ENCODE results near the gene FUT8. TPM values are rescaled to one million over a fixed set of nuclear protein-coding genes. Genes with fewer than 3 reads are reported as not detected.

Gene FUT8
- total RNA-seq, 1 donor from 2014 or later = 18.1 TPM

GRCh38 chr14:65552724-65553123, 140.2 kb downstream of the FUT8 start:
- Mint-ChIP-seq H3K27me3 (ENCODE audit: low read depth) (no peaks in the 10 kb centered on the region), H3K36me3 (ENCODE audit: low read depth) (no peaks in the 10 kb centered on the region), H3K4me1 (ENCODE audit: low read depth) (no peaks in the 10 kb centered on the region), H3K4me3 (ENCODE audit: unreplicated experiment) (no peak overlapping the region), H3K27ac (ENCODE audit: unreplicated experiment) (no peak overlapping the region), H3K9me3 (ENCODE audit: low read depth) (no peaks in the 10 kb centered on the region)
- TF ChIP-seq, protein P1, sequence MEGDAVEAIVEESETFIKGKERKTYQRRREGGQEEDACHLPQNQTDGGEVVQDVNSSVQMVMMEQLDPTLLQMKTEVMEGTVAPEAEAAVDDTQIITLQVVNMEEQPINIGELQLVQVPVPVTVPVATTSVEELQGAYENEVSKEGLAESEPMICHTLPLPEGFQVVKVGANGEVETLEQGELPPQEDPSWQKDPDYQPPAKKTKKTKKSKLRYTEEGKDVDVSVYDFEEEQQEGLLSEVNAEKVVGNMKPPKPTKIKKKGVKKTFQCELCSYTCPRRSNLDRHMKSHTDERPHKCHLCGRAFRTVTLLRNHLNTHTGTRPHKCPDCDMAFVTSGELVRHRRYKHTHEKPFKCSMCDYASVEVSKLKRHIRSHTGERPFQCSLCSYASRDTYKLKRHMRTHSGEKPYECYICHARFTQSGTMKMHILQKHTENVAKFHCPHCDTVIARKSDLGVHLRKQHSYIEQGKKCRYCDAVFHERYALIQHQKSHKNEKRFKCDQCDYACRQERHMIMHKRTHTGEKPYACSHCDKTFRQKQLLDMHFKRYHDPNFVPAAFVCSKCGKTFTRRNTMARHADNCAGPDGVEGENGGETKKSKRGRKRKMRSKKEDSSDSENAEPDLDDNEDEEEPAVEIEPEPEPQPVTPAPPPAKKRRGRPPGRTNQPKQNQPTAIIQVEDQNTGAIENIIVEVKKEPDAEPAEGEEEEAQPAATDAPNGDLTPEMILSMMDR (IDR thresholded peaks at IDR 0.05) = no peak
- DNase-seq (ENCODE audit: low spot score) = no peak

- Mint-ChIP-seq H3K36me3 (ENCODE audit: low read depth) (no peaks in the 10 kb centered on the region), H3K9me3 (ENCODE audit: low read depth) (no peaks in the 10 kb centered on the region), H3K27ac (ENCODE audit: unreplicated experiment) (no peak overlapping the region), H3K4me3 (ENCODE audit: unreplicated experiment) (no peak overlapping the region), H3K27me3 (ENCODE audit: low read depth) (no peaks in the 10 kb centered on the region), H3K4me1 (ENCODE audit: low read depth) (no peaks in the 10 kb centered on the region)
- DNase-seq (ENCODE audit: low spot score) = no peak
- TF ChIP-seq, protein P1 (IDR thresholded peaks at IDR 0.05) = no peak
Measured at GRCh38 chr14:65554837-65555236, 142.3 kb downstream of the FUT8 start.

GRCh38 chr14:65555358-65555757, 142.8 kb downstream of the FUT8 start:
- no peaks in the 10 kb centered on the region for H3K36me3 Mint-ChIP-seq (ENCODE audit: low read depth)
- no peak overlapping the region for H3K4me3 Mint-ChIP-seq (ENCODE audit: unreplicated experiment)
- H3K4me1 Mint-ChIP-seq (ENCODE audit: low read depth) = no peaks in the 10 kb centered on the region
- no peaks in the 10 kb centered on the region for H3K9me3 Mint-ChIP-seq (ENCODE audit: low read depth)
- no peak for DNase-seq (ENCODE audit: low spot score)
- TF ChIP-seq, protein P1 (IDR thresholded peaks at IDR 0.05) = no peak
- no peaks in the 10 kb centered on the region for H3K27me3 Mint-ChIP-seq (ENCODE audit: low read depth)
- H3K27ac Mint-ChIP-seq (ENCODE audit: unreplicated experiment) = no peak overlapping the region

DNA sequence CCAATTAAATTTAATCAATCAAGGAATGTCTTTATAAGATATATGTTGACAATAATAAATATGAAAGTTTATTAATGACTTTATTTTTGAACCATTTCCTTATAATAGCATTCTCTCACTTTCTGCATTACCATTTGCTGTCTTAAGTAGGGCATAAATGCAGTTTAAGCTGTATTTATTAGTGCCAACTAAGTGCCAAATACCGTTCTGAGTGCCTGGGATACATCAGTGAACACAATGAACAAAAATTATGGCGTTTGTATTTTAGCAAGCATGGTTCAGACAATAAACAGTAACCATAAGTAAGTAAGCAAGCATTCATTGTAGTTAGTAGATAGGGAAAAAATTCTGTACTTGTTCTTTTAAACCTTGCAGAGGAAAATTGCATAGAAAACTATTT, 145.8 kb downstream of the FUT8 start:
- no peaks in the 10 kb centered on the region for H3K4me1 Mint-ChIP-seq (ENCODE audit: low read depth)
- no peaks in the 10 kb centered on the region for H3K27me3 Mint-ChIP-seq (ENCODE audit: low read depth)
- no peak overlapping the region for H3K27ac Mint-ChIP-seq (ENCODE audit: unreplicated experiment)
- H3K9me3 Mint-ChIP-seq (ENCODE audit: low read depth) = no peaks in the 10 kb centered on the region
- no peaks in the 10 kb centered on the region for H3K36me3 Mint-ChIP-seq (ENCODE audit: low read depth)
- TF ChIP-seq, protein P1 (IDR thresholded peaks at IDR 0.05) = no peak
- H3K4me3 Mint-ChIP-seq (ENCODE audit: unreplicated experiment) = no peak overlapping the region
- no peak for DNase-seq (ENCODE audit: low spot score)

- Mint-ChIP-seq H3K27ac (ENCODE audit: unreplicated experiment) (no peak overlapping the region), H3K27me3 (ENCODE audit: low read depth) (no peaks in the 10 kb centered on the region), H3K36me3 (ENCODE audit: low read depth) (no peaks in the 10 kb centered on the region), H3K4me1 (ENCODE audit: low read depth) (no peaks in the 10 kb centered on the region), H3K4me3 (ENCODE audit: unreplicated experiment) (no peak overlapping the region), H3K9me3 (ENCODE audit: low read depth) (no peaks in the 10 kb centered on the region)
- TF ChIP-seq, protein P1 (IDR thresholded peaks at IDR 0.05) = no peak
- DNase-seq (ENCODE audit: low spot score) = no peak
Measured at GRCh38 chr14:65560340-65561027, 148.0 kb downstream of the FUT8 start.

All from chondrocyte (in vitro differentiated cells).